NT2/D1 (cell line): ENCODE data around the gene SYNPO2.

Experiments used
- SUZ12 ChIP-seq: IDR thresholded peaks from 2 replicates; pipeline ENCODE4 v1.6.1; 2011; ENCODE audit not compliant: insufficient read length, insufficient read depth; ENCODE audit errors: extremely low read depth
- ZNF274 ChIP-seq: IDR thresholded peaks from 2 replicates; pipeline ENCODE4 v1.6.1; 2011; ENCODE audit warnings: mild to moderate bottlenecking, low read depth, low read length

- TF ChIP-seq SUZ12 (no peak), ZNF274 (no peak)
Measured at GRCh38 chr4:118941149-118941548, 52.5 kb downstream of the SYNPO2 start.
